Left cardiac atrium (tissue), 4 donors: ENCODE measurements around the gene ENTPD1. TPM values are rescaled to one million over a fixed set of nuclear protein-coding genes. Genes with fewer than 3 reads are reported as not detected.
"Not testable (repeated sequence)": the region's sequence is repeated elsewhere in the genome, so short reads cannot be mapped to it uniquely, and the experiment has no call there.

Experiments
- ATAC-seq, 2 donors: fragments of 200-7000 bp; cut with Tn5 transposase; one replicate each; pipeline ENCODE4 v1.9.1; 2020; ENCODE audit warnings: mild to moderate bottlenecking in 2 of 2, moderate library complexity in 2 of 2
- DNase-seq: peaks from one replicate; pipeline ENCODE4 v3.0.0-alpha.2; 2020
- intact Hi-C, 2 donors: fragments of 100-400 bp; cut with DNase I; formaldehyde crosslinking; loops; one replicate each; pipeline versions ENCODE4 v1.14.1 to v1.15.1; 2022 to 2023
- total RNA-seq, 2 donors: library from RNA; stranded (reverse); fragmentation: NEBNext Ultra II Directional; extraction: Animal tissue kit (Norgen Biotek cat#: 25700); gene quantifications; one replicate each; pipeline ENCODE4 v1.2.1, GENCODE V29; 2021
- donor health status: DM: no; HTN: yes; CAD: no.
- donor health status: DM: no; HTN: yes; CAD: no; lungs with severe emphysema.
- donor health status: DM: yes; HTN: yes; CAD: no.
- donor health status: Dilated cardiomyopathy.

Gene ENTPD1
- total RNA-seq, 2 donors from 2014 or later = 11.8 to 18.5 TPM

GRCh38 chr10:95755511-95756004 is 405 bp upstream of the ENTPD1 start:
- intact Hi-C loops = no loop called here
- ATAC-seq = peak; percentile 54 to 69
- DNase-seq = peak; percentile 62

- peak in 1 of 2 donors; percentile 21 for ATAC-seq
- DNase-seq = no peak
- intact Hi-C loops = no loop called here
These were observed 1.1 kb downstream of the ENTPD1 start for GRCh38 chr10:95756809-95757684.

DNA sequence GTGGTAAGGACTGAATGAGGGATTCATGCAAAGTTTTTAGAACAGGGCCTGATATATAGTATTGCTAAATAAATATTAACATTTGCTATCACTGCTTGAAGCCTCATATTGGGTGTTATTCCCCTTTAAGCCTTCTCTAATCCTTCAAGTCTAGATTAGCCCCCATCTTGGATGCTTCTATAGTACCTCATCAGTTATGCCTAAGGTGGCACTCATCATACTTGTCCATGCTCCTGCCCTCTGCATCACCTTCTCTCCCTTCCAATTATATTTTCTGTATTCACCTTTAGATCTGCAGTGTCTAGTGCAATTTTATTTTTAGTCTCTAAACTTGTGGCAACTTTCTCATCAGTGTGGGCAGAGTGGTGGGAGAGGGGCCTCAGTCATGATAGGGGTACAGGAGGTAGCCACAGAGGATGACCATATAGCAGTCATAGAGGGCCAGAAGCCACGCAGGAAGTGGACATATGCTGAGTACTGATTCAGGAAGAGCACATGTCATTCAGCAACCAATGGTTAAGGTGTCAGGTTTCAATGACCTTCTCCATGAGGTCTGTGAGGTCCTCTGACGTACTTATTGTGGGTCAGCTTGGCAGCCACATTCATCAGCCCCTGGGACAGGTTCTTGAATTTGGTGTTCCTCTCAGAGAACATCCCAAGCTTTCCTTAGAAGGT is 2.5 kb downstream of the ENTPD1 start:
- ATAC-seq (peak in 1 of 2 donors; percentile 23), DNase-seq (no peak)
- intact Hi-C loops = no loop called here

- ATAC-seq (no peak), DNase-seq (no peak)
- intact Hi-C loops = no loop called here
These were observed 3.4 kb downstream of the ENTPD1 start for GRCh38 chr10:95759233-95759826.

DNA sequence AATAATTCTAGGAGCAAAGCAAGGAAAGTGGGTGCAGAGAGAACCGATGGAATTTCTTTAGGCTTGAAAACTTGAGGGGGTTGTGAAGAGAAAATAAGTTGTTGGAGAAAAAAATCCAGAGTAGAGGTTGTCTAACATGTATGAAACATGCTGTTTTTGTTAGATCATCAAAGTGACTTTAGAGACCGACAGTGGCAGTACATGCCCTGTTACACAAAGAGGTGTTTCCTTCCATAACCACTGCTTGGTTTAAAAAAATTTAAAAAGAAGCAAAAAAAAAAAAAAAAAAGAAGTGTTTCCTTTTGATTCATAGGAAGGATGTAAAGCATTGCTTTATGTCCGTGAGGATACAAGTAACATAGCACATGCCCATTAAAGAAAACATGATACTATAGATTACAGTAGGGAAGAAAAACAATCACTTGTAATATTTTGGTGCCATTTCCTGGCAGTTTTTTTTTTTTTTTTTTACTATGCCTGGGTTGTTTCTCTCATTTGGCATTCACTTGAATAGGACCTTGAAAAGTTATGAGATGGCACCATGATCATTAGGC is 6.1 kb downstream of the ENTPD1 start:
- no peak for ATAC-seq
- intact Hi-C loops = no loop called here
- no peak for DNase-seq

DNA sequence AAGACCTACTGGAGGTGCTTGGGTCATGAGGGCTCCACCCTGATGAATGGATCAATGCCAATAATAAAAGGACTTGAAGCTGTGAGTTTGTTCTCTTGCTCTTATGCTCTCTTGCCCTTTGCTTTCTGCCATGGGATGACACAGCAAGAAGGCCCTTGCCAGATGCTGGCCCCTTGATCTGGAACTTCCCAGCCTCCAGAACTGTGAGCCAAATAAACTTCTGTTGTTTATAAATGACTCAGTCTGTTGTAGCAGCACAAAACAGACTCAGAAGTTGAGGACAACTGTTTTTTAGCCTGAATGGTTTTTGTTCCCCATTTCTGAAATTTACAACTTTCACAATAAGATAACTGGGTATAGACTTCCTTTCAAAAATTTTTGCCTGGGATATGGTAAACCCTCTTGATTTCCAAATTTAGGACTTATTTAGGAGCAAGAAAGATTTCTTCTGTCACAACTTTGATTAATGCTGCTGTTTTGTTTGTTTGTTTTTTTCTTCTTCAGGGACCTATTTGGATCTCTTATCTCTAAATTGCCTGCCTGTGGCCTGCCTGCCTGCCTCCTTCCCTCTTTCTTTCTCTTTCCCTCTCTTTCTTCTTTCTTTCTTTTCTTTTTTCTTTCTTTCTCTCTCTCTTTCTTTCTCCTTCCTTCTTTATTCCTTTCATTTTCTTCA is 12.1 kb downstream of the ENTPD1 start:
- DNase-seq (peak; percentile 41), ATAC-seq (peak in 1 of 2 donors; percentile 54)
- intact Hi-C loops = no loop called here

- ATAC-seq (no peak), DNase-seq (no peak)
- intact Hi-C loops = no loop called here
These were observed 14.2 kb downstream of the ENTPD1 start for GRCh38 chr10:95770084-95770720.

GRCh38 chr10:95773454-95773853 is 17.5 kb downstream of the ENTPD1 start:
- intact Hi-C loops, DNase-seq, ATAC-seq: not testable (repeated sequence)

DNA sequence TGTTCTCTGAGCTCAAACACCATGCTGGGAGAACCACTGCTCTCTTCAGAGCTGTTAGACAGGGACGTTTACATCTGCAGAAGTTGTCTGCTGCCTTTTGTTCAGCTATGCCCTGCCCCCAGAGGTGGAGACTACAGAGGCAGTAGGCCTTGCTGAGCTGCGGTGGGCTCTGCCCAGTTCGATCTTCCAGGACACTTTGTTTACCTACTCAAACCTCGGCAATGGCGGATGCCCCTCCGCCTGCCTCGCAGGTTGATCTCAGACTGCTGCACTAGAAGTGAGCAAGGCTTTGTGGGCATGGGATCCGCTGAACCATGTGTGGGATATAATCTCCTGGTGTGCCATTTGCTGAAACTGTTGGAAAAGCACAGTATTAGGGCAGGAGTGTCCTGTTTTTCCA is 21.7 kb downstream of the ENTPD1 start:
- intact Hi-C loops, DNase-seq, ATAC-seq: not testable (repeated sequence)

DNA sequence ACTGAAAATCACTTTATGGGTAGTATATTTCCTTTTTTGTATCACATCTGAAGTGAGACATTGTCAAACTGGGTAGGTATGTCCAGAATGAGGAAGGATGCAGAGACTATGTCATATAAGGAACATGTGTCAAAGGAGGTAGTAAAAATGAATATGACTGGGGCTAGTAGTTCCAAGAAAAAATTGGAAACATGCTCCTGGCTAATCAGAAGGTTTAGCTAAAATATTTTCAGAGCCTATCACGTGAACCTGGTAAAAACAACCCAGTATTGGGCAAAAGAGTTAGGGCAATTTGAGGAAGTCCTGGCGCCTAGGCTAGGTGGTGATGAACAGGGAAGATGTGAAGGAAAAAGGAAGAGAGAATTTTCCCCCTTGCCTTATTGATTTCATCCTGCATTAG is 26.4 kb downstream of the ENTPD1 start:
- DNase-seq (no peak), ATAC-seq (no peak)
- intact Hi-C loops = no loop called here

DNA sequence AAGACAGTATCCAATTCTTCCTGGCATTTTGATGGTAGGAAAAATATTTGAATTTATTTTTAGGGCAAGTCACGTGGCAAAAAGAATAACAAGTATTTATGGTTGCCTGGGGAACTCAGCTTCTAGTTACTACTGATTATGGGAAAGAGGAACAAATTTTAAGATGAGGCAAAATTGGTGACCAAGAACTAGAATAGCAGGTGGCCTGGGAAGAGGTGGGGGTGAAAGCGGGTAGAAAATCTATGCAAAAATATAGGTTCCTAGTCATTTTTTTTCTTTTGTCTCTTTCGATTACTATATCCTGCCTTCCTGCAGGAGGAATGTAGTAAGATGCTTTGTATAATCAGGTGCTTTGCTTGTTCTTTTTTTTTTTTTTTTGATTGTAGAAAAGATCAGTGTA is 27.8 kb downstream of the ENTPD1 start:
- intact Hi-C loops = no loop called here
- ATAC-seq (no peak), DNase-seq (no peak)

DNA sequence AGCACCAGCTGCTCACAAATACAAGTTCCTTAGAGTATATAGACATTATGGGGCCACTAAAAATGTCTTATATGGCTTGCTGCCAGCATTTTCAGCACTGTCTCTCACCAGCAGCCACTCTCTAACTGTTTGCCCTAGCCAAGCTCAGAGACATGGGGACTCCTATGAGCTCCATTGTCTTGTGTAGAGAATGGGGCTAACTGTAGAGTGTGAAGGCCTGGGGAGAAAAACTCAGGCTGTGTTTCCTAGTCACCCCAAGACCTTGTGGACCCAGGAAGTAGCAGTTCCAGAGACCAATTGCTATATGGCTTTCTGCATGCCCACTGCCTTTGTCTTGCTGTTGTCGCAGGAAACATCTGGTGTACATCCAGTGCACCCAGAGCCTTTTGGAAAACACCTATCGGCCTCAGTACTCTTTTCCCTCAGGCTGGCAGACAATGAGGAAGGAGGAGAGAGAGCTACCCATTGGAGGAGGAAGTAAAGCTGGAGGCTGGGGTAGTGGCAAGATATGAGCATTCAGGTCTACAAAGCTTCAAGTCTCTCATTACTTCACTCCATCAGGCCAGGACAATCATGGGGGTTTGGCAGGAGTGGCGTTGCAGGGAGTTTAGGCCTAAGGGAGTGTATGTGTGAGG is 28.4 kb downstream of the ENTPD1 start:
- intact Hi-C loops = no loop called here
- DNase-seq = no peak
- no peak for ATAC-seq

- ATAC-seq = no peak
- intact Hi-C loops = no loop called here
- DNase-seq = no peak
These were observed 29.4 kb downstream of the ENTPD1 start for GRCh38 chr10:95785317-95785716.

GRCh38 chr10:95785942-95786669 is 30.1 kb downstream of the ENTPD1 start:
- ATAC-seq (no peak), DNase-seq (no peak)
- intact Hi-C loops = no loop called here

- DNase-seq (no peak), ATAC-seq (no peak)
- intact Hi-C loops = no loop called here
These were observed 31.5 kb downstream of the ENTPD1 start for GRCh38 chr10:95787447-95787846.

DNA sequence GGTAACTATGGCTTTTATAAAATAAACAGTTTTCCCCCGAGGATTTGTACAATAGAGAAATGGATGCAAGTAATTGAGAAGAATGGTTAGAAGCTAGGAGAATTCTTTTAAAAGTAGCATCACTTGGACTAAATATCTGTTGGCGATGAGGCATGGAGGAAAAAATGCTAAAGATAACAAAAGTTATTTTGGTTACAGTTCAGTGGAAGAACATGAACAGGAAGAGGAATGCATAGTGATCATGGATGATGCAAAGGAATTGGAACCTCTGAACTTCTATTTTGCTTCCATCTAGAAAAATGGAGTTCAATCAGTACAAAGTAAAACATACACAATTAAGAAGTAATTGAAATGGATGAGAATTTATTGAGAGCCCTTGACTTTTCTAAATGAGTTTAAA is 32.9 kb downstream of the ENTPD1 start:
- no peak for DNase-seq
- ATAC-seq = no peak
- intact Hi-C loops = no loop called here

DNA sequence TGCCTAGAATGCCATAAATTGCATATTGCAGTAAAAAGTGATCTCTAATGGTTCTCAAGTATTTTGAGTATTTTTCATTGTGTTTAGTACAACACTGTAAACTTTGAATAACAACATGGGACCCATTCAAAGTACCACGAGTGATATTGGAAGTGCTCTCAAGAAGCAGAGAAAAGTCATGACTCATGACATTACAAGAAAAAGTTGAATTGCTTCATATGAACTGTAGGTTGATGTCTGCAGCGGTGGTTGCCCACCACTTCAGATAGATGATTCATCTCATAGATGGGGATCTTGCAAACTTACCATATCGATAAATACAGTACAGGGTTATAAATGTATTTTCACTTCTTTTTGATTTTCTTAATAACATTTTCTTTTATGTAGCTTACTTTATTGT is 33.9 kb downstream of the ENTPD1 start:
- ATAC-seq (no peak), DNase-seq (no peak)
- intact Hi-C loops = no loop called here

GRCh38 chr10:95790982-95791381 is 35.0 kb downstream of the ENTPD1 start:
- intact Hi-C loops = no loop called here
- DNase-seq (no peak), ATAC-seq (no peak)
